ENCODE results near the gene WDFY4.

WDFY4 gene

GRCh38 chr10:49001870-49002672 lies 317.4 kb downstream of the WDFY4 start:
- in situ Hi-C loops (cut with HindIII; ENCODE audit: low sequenced_read_pairs), result no loop called here

GRCh38 chr10:49005270-49005669 lies 320.6 kb downstream of the WDFY4 start:
- in situ Hi-C loops (cut with HindIII; ENCODE audit: low sequenced_read_pairs), result no loop called here

GRCh38 chr10:49007129-49007528 lies 322.5 kb downstream of the WDFY4 start:
- in situ Hi-C loops (cut with HindIII; ENCODE audit: low sequenced_read_pairs), result no loop called here

DNA sequence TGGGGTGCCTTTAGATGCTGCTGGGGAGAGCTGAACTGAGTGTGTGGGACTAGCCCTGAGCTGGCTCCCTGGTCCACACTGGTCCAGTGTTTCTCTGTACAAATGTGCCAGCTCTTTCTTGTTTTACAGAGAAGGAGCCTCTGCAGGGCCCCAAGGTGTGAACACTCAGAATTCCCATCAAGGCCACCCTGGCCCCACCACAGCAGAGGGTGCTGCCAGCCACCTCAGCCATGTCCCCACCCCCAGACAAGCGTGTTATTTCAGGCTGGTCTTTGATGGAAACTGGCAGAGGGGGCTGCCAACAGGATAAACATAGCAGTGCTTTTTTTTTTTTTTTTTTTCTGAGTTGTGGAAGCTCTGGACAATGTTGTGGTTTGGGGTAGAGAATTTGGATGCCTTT lies 323.4 kb downstream of the WDFY4 start:
- in situ Hi-C loops (cut with HindIII; ENCODE audit: low sequenced_read_pairs), result no loop called here

- in situ Hi-C loops (cut with HindIII; ENCODE audit: low sequenced_read_pairs), result no loop called here
Observed at GRCh38 chr10:49008505-49009198, 324.0 kb downstream of the WDFY4 start.

DNA sequence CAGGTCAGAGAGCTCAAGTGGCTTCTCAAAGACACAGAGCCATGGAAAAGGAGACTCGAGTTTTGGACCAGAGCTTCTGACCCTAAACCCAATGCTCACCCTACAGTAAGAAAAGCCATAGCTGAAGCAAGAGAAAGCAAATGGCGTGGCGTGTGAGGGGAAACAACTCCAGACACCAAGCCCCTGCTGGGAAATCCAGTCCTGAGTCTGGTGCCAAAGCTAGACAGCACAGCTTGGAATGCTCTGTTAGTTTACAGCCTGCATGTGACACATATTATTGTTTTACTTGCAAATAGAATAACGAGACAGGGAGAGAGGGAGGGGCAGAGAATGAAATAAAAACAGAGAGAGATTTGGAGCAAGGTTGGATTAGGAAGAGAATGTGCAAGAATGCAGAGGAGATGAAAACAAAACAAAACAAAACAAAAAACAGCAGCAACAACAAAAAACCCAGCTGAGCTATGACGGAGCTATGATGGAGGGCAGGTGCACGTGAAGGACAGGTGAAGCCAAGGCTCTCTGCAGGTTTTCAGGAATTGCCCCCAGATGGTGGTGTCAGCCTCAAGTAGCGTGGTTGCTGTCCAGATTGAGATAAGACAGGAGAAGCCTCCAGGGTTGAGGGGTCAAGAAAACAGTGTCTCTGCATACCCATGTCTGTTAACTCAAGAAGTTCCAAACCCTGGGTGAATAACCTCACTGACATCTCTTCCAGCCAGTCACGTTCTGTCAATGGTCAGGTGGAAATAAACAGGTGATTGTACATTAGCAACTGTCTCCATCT lies 324.7 kb downstream of the WDFY4 start:
- in situ Hi-C loops (cut with HindIII; ENCODE audit: low sequenced_read_pairs), result no loop called here

DNA sequence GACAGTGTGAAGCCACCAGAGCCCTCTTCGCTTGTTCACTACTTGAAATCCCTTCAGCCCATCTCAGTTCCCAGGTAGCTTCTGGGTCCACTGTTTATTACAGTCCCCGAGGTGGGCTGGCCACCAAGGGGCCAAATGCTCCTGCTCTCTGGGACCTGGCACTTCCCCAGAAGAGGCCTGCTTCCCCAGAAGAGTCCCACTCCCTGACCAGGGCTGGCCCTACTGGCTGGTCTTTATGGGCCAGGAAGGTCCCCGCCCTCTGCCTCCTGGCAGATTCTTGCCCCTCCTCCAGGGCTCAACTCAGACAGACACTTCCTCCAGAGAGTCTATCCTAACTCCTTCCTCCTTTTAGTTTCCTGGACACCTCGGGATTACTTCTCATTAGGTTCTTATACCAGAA lies 325.6 kb downstream of the WDFY4 start:
- in situ Hi-C loops (cut with HindIII; ENCODE audit: low sequenced_read_pairs), result no loop called here

DNA sequence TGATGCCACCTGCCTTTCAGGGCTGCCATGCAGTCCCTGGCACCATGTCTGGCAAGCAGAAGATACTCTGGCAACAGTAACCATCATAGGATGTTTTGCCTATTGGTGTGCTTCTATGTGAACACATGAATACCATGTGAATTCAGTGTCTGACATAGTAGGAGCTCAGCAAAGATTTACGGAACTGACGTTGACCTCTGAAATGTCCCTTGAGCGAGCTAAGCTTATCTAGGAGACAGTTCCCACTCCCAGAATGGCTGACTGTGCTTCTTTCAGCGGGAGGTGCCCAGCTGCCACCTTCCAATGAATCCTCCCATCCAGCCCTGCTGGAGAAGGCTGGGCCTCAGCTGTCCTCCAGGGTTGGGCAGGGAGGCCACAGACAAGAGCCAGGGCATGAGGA lies 326.2 kb downstream of the WDFY4 start:
- in situ Hi-C loops (cut with HindIII; ENCODE audit: low sequenced_read_pairs), result no loop called here

DNA sequence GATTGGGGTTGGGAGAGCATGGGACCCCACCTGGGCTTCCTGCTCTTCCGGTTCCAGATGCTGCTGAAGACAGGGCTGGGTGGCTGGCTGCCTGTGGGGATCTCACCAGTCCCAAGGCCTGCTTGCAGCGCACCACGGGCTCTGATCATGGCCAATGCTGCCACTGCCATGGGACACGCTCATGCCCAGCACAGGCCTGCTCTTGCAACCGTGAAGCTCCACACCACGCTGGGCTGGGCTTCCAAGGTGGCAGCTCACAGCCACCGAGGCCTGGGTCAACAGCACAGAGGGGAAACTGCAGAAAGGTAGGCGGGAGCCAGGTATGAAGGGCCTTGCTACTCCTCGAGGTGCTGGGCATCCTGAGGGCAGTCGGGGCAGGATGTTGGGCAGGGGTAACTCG lies 327.1 kb downstream of the WDFY4 start:
- in situ Hi-C loops (cut with HindIII; ENCODE audit: low sequenced_read_pairs), result no loop called here

- in situ Hi-C loops (cut with HindIII; ENCODE audit: low sequenced_read_pairs), result no loop called here
Observed at GRCh38 chr10:49012603-49013002, 327.9 kb downstream of the WDFY4 start.

DNA sequence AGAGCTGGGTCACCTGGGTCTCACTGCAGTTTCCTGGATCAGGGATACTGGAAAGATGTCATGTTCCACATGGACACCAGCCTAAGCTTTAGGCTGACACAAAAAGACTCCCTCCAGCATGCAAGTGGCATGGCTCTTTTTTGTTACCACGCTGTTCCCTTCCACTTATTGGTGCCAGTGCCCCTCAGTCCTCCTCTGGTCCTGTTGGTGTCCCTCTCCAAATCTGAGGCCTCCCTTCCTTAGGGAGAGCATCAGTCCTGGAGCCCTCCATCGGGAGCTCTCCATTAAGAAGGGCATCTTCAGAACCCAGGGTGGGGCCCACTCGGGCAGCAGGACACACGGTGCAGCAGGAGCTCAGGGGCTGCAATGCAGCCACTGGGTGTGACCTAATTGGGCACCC lies 331.0 kb downstream of the WDFY4 start:
- in situ Hi-C loops (cut with HindIII; ENCODE audit: low sequenced_read_pairs), result no loop called here

DNA sequence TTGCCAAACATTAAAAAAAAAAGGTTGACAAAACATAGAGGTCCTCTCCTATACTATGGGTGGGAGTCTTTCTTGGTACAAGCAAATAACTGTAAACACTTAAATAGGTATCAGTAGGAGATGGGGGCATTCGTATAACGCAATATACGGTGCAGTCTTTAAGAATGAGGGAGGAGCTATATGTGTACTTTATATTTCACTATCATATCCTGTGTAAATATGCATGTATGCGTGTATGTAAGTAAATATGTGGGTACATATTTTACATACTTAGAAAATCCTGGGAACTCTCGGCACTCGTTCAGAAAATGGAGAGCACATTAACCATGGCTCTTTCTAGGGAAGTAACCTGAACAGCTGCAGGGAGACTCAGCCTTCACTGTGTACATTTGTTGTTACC lies 337.0 kb downstream of the WDFY4 start:
- in situ Hi-C loops (cut with HindIII; ENCODE audit: low sequenced_read_pairs), result no loop called here

- in situ Hi-C loops (cut with HindIII; ENCODE audit: low sequenced_read_pairs), result no loop called here
Observed at GRCh38 chr10:49023071-49023470, 338.4 kb downstream of the WDFY4 start.

DNA sequence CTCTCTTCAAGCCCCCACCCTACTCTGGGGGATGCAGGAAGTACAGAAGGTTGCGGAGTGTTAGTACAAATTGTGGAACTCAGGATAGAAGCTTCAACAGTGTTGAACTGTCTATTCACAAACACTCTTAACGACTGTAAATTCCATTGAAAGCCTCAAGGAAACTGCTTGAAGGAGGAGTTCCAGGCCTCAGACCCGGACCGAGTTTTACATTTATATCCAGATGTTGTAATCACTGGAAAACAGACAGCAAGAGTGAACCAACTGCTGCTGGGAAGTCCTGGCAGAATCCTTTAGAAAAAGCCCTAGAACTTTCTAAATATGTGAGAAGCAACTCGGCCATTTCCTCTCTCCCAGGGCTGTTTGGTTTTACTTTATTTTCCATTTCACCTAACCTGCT lies 339.1 kb downstream of the WDFY4 start:
- in situ Hi-C loops (cut with HindIII; ENCODE audit: low sequenced_read_pairs), result no loop called here

DNA sequence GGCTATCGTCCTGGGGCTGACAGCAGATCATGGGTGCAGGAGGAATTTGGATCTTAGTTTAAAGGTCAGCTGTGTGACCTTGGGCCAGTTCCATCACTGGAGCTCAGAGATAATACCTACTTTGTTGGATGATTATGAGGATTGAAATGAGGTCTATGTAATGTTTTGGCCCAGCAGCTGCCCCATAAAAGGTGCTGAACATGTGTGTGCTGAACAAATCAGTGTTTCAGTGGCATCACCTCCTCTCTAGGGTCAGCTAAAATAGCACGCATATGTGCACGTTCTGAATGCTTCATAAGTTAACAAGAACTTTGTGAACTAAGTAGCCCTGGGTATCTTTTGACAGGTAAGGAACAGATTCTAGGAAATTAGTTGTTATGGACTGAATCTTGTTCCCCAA lies 339.8 kb downstream of the WDFY4 start:
- in situ Hi-C loops (cut with HindIII; ENCODE audit: low sequenced_read_pairs), result no loop called here

DNA sequence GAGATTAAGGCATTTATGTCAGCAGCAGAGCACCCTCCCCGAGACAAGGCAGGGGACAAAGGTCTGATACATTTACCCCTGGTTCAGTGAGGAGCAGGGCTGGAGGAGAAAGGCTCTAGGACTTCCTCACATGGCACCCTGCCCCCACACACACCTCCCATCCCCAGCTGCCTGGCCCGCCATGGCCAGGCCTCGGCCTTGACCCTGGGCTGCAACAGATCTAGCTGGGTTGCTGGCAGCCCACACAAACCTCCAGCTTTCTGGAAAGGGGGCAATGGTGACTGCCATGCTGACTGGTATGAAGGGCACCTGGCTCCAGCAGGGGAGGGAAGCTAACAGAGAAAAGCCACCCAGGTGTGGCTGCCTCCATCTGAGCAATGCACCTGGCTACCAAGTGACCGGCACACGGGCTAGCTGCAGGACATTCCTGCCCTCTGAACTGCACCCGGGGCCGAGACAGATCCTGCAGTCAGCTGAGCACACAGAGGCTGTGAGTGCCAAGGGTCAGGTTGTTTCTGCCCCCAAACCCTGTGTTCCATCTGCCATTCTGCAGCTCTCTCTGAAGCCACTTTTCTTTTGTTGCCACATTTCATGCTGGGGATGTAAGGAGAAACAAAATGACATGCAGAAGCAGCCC lies 340.8 kb downstream of the WDFY4 start:
- in situ Hi-C loops (cut with HindIII; ENCODE audit: low sequenced_read_pairs), result no loop called here

DNA sequence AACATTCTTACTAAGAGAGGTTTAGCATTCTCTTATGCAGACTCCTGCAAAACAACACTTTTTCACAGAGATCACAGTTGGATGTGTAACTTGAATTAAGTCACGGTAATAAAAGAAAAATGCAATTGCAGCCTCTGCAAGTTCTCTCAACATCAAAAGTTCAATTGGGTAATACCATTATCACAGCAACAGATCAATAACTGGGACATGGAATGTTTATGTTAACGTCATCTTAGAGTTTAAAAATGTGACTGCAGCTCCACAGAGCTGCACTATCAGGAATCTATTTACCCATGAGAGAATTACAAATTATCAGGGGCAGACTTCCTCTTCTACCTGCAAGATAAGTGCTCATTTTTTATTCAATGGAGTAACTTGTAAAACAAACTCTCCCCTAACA lies 344.0 kb downstream of the WDFY4 start:
- in situ Hi-C loops (cut with HindIII; ENCODE audit: low sequenced_read_pairs), result no loop called here

GRCh38 chr10:49029666-49030065 lies 345.0 kb downstream of the WDFY4 start:
- in situ Hi-C loops (cut with HindIII; ENCODE audit: low sequenced_read_pairs), result no loop called here
